ENCODE data around the gene BORCS6. TPM values are rescaled to one million over a fixed set of nuclear protein-coding genes. Genes with fewer than 3 reads are reported as not detected.
A peak's percentile ranks its signal among the peaks of the same experiment; 100 is the strongest.
"Not testable (repeated sequence)": the region's sequence is repeated elsewhere in the genome, so short reads cannot be mapped to it uniquely, and the experiment has no call there.

The BORCS6 gene
- total RNA-seq, 1 experiment from 2014 or later = 3.7 TPM

- Mint-ChIP-seq H3K27ac (ENCODE audit: unreplicated experiment) (peak overlapping the region; percentile 100), H3K9me3 (ENCODE audit: low read depth, unreplicated experiment) (no peaks in the 10 kb centered on the region), H3K4me3 (ENCODE audit: low read depth, unreplicated experiment) (peak overlapping the region; percentile 72), H3K4me1 (ENCODE audit: low read depth, unreplicated experiment) (peaks cover 16% of the 10 kb centered on the region), H3K27me3 (ENCODE audit: unreplicated experiment) (no peaks in the 10 kb centered on the region), H3K36me3 (ENCODE audit: insufficient read depth, unreplicated experiment) (peaks cover 41% of the 10 kb centered on the region)
- BruUV-seq (replicated peaks) = no TSS peak
- CTCF ChIA-PET = interaction anchor here (0.5 to 1.2 kb wide), 2 partner anchors 47 to 54 kb away, joined by 3 to 4 read pairs; no protein-coding TSS in a partner anchor
- intact Hi-C loops (cut with micrococcal nuclease; ENCODE audit: unreplicated experiment) = no loop called here
- no peak for TF ChIP-seq CTCF (IDR thresholded peaks at IDR 0.05; ENCODE audit: unreplicated experiment)
- DNase-seq = no peak
These were observed 16.1 kb downstream of the BORCS6 start for GRCh38 chr17:8173871-8174322.

GRCh38 chr17:8173056-8173870 is 16.7 kb downstream of the BORCS6 start:
- no peak for TF ChIP-seq CTCF (IDR thresholded peaks at IDR 0.05; ENCODE audit: unreplicated experiment)
- peak overlapping the region; percentile 72 for H3K4me3 Mint-ChIP-seq (ENCODE audit: low read depth, unreplicated experiment)
- DNase-seq = peak; percentile 58
- H3K36me3 Mint-ChIP-seq (ENCODE audit: insufficient read depth, unreplicated experiment) = peaks cover 41% of the 10 kb centered on the region
- CTCF ChIA-PET = interaction anchor here (0.5 to 1.2 kb wide), 2 partner anchors 46 to 53 kb away, joined by 3 to 4 read pairs; no protein-coding TSS in a partner anchor
- peak overlapping the region; percentile 100 for H3K27ac Mint-ChIP-seq (ENCODE audit: unreplicated experiment)
- BruUV-seq (replicated peaks) = TSS peak; percentile 100
- peaks cover 16% of the 10 kb centered on the region for H3K4me1 Mint-ChIP-seq (ENCODE audit: low read depth, unreplicated experiment)
- H3K27me3 Mint-ChIP-seq (ENCODE audit: unreplicated experiment) = no peaks in the 10 kb centered on the region
- intact Hi-C loops (cut with micrococcal nuclease; ENCODE audit: unreplicated experiment) = no loop called here
- H3K9me3 Mint-ChIP-seq (ENCODE audit: low read depth, unreplicated experiment) = no peaks in the 10 kb centered on the region

- BruUV-seq (replicated peaks); H3K27ac Mint-ChIP-seq (ENCODE audit: unreplicated experiment); DNase-seq; H3K27me3 Mint-ChIP-seq (ENCODE audit: unreplicated experiment); CTCF ChIA-PET; H3K9me3 Mint-ChIP-seq (ENCODE audit: low read depth, unreplicated experiment); intact Hi-C loops (cut with micrococcal nuclease; ENCODE audit: unreplicated experiment); H3K4me1 Mint-ChIP-seq (ENCODE audit: low read depth, unreplicated experiment); H3K4me3 Mint-ChIP-seq (ENCODE audit: low read depth, unreplicated experiment): not testable (repeated sequence)
- peaks cover 25% of the 10 kb centered on the region for H3K36me3 Mint-ChIP-seq (ENCODE audit: insufficient read depth, unreplicated experiment)
These were observed 19.8 kb downstream of the BORCS6 start for GRCh38 chr17:8170186-8170585.

- H3K27me3 Mint-ChIP-seq (ENCODE audit: unreplicated experiment) = no peaks in the 10 kb centered on the region
- TF ChIP-seq CTCF (IDR thresholded peaks at IDR 0.05; ENCODE audit: unreplicated experiment) = no peak
- CTCF ChIA-PET = no interaction called here
- BruUV-seq (replicated peaks) = no TSS peak
- DNase-seq = no peak
- no peaks in the 10 kb centered on the region for H3K4me1 Mint-ChIP-seq (ENCODE audit: low read depth, unreplicated experiment)
- H3K36me3 Mint-ChIP-seq (ENCODE audit: insufficient read depth, unreplicated experiment) = peaks cover 18% of the 10 kb centered on the region
- no peak overlapping the region for H3K4me3 Mint-ChIP-seq (ENCODE audit: low read depth, unreplicated experiment)
- no peak overlapping the region for H3K27ac Mint-ChIP-seq (ENCODE audit: unreplicated experiment)
- intact Hi-C loops (cut with micrococcal nuclease; ENCODE audit: unreplicated experiment) = no loop called here
- no peaks in the 10 kb centered on the region for H3K9me3 Mint-ChIP-seq (ENCODE audit: low read depth, unreplicated experiment)
These were observed 22.5 kb downstream of the BORCS6 start for GRCh38 chr17:8167526-8167925.

- TF ChIP-seq CTCF (IDR thresholded peaks at IDR 0.05; ENCODE audit: unreplicated experiment) = no peak
- no peaks in the 10 kb centered on the region for H3K27me3 Mint-ChIP-seq (ENCODE audit: unreplicated experiment)
- H3K9me3 Mint-ChIP-seq (ENCODE audit: low read depth, unreplicated experiment) = no peaks in the 10 kb centered on the region
- H3K27ac Mint-ChIP-seq (ENCODE audit: unreplicated experiment) = no peak overlapping the region
- H3K36me3 Mint-ChIP-seq (ENCODE audit: insufficient read depth, unreplicated experiment) = peaks cover 21% of the 10 kb centered on the region
- intact Hi-C loops (cut with micrococcal nuclease; ENCODE audit: unreplicated experiment) = no loop called here
- H3K4me1 Mint-ChIP-seq (ENCODE audit: low read depth, unreplicated experiment) = no peaks in the 10 kb centered on the region
- CTCF ChIA-PET = no interaction called here
- H3K4me3 Mint-ChIP-seq (ENCODE audit: low read depth, unreplicated experiment) = no peak overlapping the region
- BruUV-seq (replicated peaks) = no TSS peak
- DNase-seq = no peak
These were observed 23.2 kb downstream of the BORCS6 start for GRCh38 chr17:8166731-8167130.

Data from Calu3 (cell line).